ENCODE results near the gene SRRM1. TPM values are rescaled to one million over a fixed set of nuclear protein-coding genes. Genes with fewer than 3 reads are reported as not detected.
A peak's percentile ranks its signal among the peaks of the same experiment; 100 is the strongest.

Gene SRRM1
- total and polyA plus RNA-seq, 9 of the 15 experiments (the other 6 are each of a cell fraction or from before 2014, with no cell fraction given) = 54.5 to 268 (median 115) TPM

DNA sequence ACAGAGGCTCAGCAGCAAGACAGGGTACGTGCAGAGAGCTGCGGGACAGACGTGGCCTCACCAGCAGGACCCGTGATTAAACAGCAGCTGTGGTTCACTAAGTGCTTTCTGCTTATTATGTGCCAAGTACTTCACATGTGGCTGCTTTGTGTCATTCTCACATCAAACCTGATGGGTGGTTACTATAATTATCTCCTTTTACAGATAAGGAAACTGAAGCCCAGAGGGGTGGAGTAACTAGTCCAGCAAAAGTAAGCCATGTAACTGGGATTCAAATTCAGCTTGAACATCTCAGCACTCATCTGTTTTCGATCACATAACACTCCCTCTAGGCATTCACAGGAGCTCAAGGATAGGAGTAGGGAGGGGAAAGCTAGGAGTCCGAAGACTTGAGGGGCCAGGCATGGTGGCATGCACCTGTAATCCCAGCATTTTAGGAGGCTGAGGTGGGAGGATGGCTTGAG is 51.3 kb downstream of the SRRM1 start (continued):
- TF ChIP-seq EGR1 (conservative IDR thresholded peaks at IDR 0.05) (no peak), KLF13 (tag; IDR thresholded peaks at IDR 0.05; ENCODE audit: borderline replicate concordance, low read depth) (no peak), NR4A1 (CRISPR knock-in tag; IDR thresholded peaks at IDR 0.05) (no peak), NR4A1 (tag; IDR thresholded peaks at IDR 0.05) (0 out of 2 replicates have a peak, but pooled peaks have one; percentile 20), ILK (tag; IDR thresholded peaks at IDR 0.05; ENCODE audit: borderline replicate concordance, low read depth) (no peak), ZC3H8 (IDR thresholded peaks at IDR 0.05) (no peak), TCF3 (CRISPR knock-in tag; IDR thresholded peaks at IDR 0.05) (peak; percentile 42; the same call in 1 of the 2 replicates), ZNF140 (CRISPR knock-in tag; IDR thresholded peaks at IDR 0.05) (no peak), MEIS2 (IDR thresholded peaks at IDR 0.05; ENCODE audit: partially characterized antibody) (peak; percentile 80), ZNF780A (CRISPR knock-in tag; IDR thresholded peaks at IDR 0.05) (no peak), TEAD4 (IDR thresholded peaks at IDR 0.05; ENCODE audit: low read length) (peak; percentile 7; the same call in 1 of the 2 replicates), TEAD4 (CRISPR knock-in tag; IDR thresholded peaks at IDR 0.05; ENCODE audit: borderline replicate concordance) (no peak), PYGO2 (tag; IDR thresholded peaks at IDR 0.05) (no peak)
- TF ChIP-seq, protein P1, sequence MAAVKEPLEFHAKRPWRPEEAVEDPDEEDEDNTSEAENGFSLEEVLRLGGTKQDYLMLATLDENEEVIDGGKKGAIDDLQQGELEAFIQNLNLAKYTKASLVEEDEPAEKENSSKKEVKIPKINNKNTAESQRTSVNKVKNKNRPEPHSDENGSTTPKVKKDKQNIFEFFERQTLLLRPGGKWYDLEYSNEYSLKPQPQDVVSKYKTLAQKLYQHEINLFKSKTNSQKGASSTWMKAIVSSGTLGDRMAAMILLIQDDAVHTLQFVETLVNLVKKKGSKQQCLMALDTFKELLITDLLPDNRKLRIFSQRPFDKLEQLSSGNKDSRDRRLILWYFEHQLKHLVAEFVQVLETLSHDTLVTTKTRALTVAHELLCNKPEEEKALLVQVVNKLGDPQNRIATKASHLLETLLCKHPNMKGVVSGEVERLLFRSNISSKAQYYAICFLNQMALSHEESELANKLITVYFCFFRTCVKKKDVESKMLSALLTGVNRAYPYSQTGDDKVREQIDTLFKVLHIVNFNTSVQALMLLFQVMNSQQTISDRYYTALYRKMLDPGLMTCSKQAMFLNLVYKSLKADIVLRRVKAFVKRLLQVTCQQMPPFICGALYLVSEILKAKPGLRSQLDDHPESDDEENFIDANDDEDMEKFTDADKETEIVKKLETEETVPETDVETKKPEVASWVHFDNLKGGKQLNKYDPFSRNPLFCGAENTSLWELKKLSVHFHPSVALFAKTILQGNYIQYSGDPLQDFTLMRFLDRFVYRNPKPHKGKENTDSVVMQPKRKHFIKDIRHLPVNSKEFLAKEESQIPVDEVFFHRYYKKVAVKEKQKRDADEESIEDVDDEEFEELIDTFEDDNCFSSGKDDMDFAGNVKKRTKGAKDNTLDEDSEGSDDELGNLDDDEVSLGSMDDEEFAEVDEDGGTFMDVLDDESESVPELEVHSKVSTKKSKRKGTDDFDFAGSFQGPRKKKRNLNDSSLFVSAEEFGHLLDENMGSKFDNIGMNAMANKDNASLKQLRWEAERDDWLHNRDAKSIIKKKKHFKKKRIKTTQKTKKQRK (IDR thresholded peaks at IDR 0.05; ENCODE audit: borderline replicate concordance, low read depth, low read length) = no peak
